Cardiac fibroblast (primary cell): ENCODE results near the gene CREB3L4.
"Not testable (repeated sequence)": the region's sequence is repeated elsewhere in the genome, so short reads cannot be mapped to it uniquely, and the experiment has no call there.

Source experiments
- DNase-seq, 2 donors: peaks; one replicate each; pipeline versions ENCODE4 v3.0.0 to v3.0.0-alpha.2; 2010; ENCODE audit warnings: low read depth in 2 of 2
- H3K4me3 ChIP-seq, 2 donors: replicated peaks in 1 of 2; 1 replicate in 1 of 2; 2 replicates in 1 of 2; pipeline ENCODE4 v1.5.1; 2011; ENCODE audit warnings: low read depth in 2 of 2, low read length in 2 of 2, mild to moderate bottlenecking in 2 of 2, moderate library complexity in 1 of 2
- TF ChIP-seq, protein P1 (sequence below): IDR thresholded peaks from one replicate; pipeline ENCODE4 v1.5.1; 2011; ENCODE audit warnings: low read depth, mild to moderate bottlenecking, low read length, inconsistent platforms

Gene CREB3L4

DNA sequence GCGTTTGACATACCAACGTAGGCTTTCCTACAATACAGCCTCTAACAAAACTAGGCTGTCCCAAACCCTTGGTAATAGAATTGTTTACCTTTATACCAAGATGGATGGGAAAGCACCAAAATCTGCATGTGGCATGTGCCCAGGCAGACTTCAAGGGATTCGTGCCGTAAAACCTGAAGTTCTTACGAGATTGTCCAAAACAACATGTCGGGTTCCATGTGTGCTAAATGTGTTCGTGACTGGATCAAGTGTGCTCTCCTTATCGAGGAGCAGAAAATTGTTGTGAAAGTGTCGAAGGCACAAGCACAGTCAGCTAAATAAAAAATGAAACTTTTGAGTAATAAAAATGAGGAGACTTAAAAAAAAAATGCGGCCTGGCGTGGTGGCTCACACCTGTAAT lies 27.9 kb downstream of the CREB3L4 start:
- DNase-seq = no peak
- TF ChIP-seq, protein P1, sequence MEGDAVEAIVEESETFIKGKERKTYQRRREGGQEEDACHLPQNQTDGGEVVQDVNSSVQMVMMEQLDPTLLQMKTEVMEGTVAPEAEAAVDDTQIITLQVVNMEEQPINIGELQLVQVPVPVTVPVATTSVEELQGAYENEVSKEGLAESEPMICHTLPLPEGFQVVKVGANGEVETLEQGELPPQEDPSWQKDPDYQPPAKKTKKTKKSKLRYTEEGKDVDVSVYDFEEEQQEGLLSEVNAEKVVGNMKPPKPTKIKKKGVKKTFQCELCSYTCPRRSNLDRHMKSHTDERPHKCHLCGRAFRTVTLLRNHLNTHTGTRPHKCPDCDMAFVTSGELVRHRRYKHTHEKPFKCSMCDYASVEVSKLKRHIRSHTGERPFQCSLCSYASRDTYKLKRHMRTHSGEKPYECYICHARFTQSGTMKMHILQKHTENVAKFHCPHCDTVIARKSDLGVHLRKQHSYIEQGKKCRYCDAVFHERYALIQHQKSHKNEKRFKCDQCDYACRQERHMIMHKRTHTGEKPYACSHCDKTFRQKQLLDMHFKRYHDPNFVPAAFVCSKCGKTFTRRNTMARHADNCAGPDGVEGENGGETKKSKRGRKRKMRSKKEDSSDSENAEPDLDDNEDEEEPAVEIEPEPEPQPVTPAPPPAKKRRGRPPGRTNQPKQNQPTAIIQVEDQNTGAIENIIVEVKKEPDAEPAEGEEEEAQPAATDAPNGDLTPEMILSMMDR = no peak
- no peak overlapping the region for H3K4me3 ChIP-seq

DNA sequence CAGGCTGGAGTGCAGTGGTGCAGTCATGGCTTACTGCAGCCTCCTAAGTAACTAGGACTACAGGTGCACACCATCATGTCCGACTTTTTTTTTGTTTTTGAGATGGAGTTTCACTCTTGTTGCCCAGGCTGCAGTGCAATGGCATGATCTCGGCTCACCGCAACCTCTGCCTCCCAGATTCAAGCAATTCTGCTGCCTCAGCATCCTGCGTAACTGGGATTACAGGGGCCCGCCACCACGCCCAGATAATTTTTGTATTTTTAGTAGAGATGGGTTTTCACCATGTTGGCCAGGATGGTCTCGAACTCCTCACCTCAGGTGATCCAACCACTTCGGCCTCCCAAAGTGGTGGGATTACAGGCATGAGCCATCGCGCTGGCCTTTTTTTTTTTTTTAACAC lies 29.2 kb downstream of the CREB3L4 start:
- not testable (repeated sequence) for H3K4me3 ChIP-seq, DNase-seq

DNA sequence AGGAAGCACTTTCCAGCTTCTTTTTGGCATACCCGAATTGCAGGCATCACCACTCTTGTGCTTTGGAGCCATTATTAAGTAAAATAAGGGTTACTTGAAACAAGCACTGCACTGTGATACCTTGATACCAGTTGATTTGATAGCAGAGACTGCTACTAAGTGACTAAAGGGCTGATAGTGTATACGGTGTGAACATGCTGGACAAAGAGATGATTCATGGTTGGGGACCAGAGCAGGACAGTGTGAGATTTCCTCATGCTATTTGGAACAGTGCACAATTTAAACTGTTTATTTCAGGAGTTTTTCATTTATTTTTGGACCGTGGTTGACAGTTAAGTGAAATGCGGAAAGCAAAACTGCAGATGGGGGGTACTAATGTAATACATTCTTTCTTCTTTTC lies 32.7 kb downstream of the CREB3L4 start:
- TF ChIP-seq, protein P1 = no peak

DNA sequence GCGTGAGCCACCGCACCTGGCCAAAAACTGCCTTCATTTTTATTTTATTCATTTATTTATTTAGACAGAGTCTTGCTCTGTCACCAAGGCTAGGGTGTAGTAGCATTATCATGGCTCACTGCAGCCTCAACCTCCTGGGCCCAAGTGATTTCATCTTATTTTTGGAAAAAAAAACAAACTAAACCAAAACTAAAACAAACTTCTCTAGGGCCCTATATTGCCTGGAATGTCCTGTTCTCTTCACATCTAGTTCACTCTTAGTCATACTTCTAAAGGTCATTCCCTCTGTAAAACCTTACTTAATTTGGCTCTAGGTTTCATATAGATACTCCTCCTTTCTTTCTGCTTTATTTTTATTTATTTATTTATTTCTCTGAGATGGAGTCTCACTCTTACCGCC lies 38.4 kb downstream of the CREB3L4 start:
- TF ChIP-seq, protein P1 = no peak
- no peak overlapping the region for H3K4me3 ChIP-seq
- DNase-seq = peak; percentile 51 to 84

More for the DNA sequence above, 32.7 kb downstream of the CREB3L4 start:
- DNase-seq = no peak
- H3K4me3 ChIP-seq = no peak overlapping the region

DNA sequence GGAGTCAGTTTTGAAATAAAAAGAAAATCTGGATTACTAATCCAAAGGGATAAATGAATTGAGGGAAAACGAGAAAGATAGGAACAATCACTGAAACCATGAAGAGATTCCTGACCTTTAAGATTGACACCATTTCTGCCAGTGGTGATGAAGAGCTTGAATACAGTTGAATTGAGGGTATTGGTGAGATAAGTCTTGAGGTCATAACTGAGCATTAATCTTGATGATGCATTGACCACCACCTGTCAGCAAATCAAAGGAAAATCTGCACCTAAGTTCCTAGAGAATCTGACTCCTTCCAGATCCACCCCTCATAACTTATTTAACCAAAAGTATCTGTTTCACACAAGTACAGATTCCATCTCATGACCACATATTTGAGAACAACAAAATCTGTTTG lies 44.4 kb downstream of the CREB3L4 start:
- no peak overlapping the region for H3K4me3 ChIP-seq
- TF ChIP-seq, protein P1 = no peak
- DNase-seq = no peak

DNA sequence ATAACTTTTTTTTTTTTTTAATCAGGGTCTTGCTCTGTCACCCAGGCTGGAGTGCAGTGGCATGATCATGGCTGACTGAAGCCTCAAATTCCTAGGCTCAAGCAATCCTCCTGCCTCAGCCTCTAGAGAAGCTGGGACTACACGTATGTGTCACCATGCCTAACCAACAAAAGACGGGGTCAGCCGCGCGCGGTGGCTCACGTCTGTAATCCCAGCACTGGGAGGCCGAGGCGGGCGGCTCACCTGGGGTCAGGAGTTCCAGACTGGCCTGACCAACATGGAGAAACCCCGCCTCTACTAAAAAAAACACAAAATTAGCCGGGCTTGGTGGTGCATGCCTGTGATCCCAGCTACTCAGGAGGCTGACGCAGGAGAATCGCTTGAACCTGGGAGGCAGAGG lies 44.8 kb downstream of the CREB3L4 start:
- DNase-seq, H3K4me3 ChIP-seq: not testable (repeated sequence)

DNA sequence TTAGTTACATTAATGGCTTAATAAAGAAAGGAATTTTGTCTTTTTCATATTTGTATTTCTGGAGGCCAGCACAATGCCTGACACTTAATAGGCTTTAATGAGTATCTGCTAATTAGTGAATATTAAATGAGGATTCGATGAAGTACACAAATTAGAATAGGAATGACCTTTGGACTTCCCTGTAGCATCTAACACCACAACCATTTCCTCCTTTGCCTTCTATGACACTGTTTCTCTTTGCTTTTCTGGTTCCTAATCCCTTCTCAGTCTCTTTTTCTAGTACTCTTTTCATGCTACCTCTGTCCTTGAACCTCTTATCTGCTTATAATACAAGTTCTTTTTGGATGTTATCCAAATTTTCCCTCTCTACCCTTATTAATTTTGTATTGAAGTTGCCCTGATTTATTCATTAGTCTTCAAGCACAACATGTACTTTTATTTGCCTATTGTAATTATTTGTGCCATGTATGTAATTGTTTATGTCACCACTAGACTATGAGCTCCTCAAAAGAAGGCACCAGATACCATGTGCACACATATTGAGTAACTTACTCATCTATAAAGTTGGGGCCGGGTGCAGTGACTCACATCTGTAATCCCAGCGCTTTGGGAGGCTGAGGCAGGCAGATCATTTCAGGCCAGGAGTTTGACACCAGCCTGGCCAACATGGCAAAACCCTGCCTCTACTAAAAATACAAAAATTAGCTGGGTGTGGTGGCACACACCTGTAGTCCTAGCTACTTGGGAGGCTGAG lies 46.6 kb downstream of the CREB3L4 start:
- no peak overlapping the region for H3K4me3 ChIP-seq
- TF ChIP-seq, protein P1 = peak; percentile 13
- DNase-seq = peak; percentile 35 to 78

DNA sequence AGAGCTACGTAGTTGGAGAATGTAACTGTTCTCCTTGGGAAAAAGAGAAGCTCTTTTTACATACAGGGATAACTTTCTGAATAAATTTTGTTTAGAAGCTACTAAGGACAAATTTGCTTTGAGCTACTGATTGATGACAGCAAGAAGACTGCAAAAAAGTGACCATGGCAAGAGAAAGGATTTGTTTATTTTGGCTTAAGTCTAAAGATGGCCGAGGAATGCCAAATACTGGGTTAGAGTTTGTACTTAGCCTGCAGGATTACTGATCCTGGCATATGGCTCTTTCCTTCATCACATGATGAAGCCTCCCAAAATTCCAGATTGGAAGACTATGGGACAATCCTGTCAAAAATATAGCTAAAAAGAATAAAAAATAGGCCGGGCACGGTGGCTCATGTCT lies 51.6 kb downstream of the CREB3L4 start:
- no peak overlapping the region for H3K4me3 ChIP-seq
- DNase-seq = no peak
- TF ChIP-seq, protein P1 = no peak
